ENCODE results near the gene TMPRSS9. TPM values are rescaled to one million over a fixed set of nuclear protein-coding genes. Genes with fewer than 3 reads are reported as not detected.

TMPRSS9 gene
- total and polyA plus RNA-seq, 4 experiments from 2014 or later: not detected

DNA sequence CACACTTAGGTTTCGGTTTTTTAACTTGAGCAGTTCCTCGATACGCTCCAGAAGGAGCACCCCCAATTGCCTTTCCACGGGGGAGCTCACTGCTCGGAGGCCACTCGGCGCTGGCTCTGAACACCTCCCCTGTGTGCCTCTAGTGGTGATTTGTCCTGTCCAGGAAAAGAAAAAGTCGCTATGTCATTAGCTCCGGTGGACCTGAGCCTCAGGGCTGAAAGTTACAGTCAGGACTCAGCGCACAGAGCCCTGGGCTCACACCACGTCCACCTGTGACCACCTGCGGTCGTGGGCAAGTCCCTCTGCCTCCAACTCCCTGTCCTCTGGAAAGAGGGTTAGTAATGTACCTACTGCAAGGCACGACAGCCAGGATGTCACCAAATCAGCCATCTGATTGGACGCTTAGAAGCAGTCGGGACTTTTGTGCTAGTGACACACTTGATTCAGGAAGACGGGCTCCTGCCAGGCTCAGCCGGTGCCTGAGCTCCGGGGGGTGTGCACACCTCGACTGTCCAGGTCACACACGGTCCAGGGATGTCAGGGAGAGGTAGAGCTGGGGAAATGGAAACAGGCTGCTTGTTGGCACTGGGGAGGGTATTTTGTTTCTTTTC lies 3.9 kb upstream of the TMPRSS9 start:
- H3K4me3 ChIP-seq (ENCODE audit: low read length in 2 of 2): no peak overlapping the region
- Mint-ChIP-seq H3K9me3 (no peaks in the 10 kb centered on the region), H3K27ac (peak overlapping the region in 1 of 7 donors; percentile 23), H3K27me3 (peaks cover 6% of the 10 kb centered on the region in 2 donors), H3K4me1 (peaks cover 3 to 5% (median 5%) of the 10 kb centered on the region in 4 donors), H3K36me3 (peaks cover 0 to 1% of the 10 kb centered on the region in 2 donors), H3K4me3 (no peak overlapping the region)
- no peaks in the 10 kb centered on the region for H3K27me3 ChIP-seq (ENCODE audit: insufficient read depth, low read length)
- POLR2A ChIA-PET (ENCODE audit: partially characterized antibody): no interaction called here
- no peak overlapping the region for H3K27ac ChIP-seq (ENCODE audit: low read depth, low read length)
- CTCF ChIA-PET (ENCODE audit: partially characterized antibody): no interaction called here
- no peaks in the 10 kb centered on the region for H3K36me3 ChIP-seq (ENCODE audit: insufficient read depth, low read length)
- intact Hi-C loops (cut with micrococcal nuclease): no loop called here
- no peaks in the 10 kb centered on the region for H3K9me3 ChIP-seq (ENCODE audit: control insufficient read depth in 1 of 2, low read length in 2 of 2)
- DNase-seq: peak in 1 of 5 donors; percentile 9
- H3K4me1 ChIP-seq (ENCODE audit: insufficient read depth, low read length): no peaks in the 10 kb centered on the region

DNA sequence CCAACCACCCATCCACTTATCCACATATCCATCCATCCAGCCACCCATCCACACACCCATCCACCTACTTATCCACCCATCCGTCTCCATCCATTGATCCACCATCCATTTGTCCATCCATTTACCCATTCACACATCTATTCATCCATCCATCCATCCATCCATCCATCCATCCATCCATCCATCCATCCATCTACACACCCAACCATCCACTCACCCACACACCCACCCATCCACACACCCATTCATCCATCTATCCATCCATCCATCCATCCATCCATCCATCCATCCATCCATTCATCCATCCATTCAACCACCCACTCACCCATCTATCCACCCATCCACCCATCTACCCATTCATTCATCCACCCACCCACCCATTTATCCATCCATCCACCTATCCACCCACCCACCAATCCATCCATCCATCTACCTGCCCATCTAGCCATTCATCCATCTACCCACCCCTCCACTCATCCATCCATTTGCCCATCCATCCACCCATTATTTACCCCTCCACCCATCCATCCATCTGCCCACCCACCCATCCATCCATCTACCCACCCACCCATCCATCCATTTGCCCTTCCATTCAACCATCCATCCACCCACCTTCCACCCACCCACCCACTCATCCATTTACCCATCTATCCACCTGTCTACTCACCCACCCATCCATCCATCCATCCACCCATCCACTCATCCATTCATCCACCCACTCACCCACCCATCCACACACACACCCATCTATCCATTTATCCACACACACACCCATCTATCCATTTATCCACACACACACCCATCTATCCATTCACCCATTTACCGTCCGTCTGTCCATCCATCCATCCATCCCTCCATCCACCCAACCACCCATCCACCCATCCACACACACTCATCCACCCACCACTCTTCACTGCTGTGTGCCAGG lies 2.5 kb upstream of the TMPRSS9 start:
- CTCF ChIA-PET (ENCODE audit: partially characterized antibody): no interaction called here

DNA sequence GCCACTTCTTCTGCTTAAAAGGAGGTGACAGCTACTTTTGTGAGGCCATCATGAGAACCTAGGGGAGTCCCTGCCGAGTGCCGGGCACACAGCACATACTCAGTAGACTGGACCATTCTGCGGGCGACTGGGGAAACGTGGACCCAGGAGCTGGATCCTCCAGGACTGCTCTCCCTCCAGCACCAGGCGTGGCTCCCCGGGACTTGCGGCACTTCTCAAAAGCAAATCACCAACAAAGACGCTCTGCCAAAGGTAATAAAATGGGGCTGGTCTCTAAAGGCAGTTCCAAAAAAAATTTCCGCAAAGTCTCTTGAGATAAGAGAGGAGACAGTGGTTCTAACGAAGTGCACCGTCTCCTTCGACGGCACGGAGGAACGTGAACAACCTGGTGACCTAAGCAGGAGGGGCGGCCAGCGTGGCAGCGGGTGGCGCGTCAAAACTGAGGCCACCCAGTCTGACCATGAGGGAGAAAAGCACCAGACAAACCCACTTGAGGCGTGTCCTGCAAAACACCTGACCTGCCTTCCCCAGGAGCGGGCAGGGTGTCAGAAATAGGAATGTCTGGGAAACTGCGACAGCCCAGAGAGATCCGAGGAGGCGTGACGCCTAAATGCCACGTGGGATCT lies 1.4 kb upstream of the TMPRSS9 start:
- Mint-ChIP-seq H3K36me3 (no peaks in the 10 kb centered on the region), H3K27ac (no peak overlapping the region), H3K27me3 (peaks cover 6 to 7% of the 10 kb centered on the region in 2 donors), H3K9me3 (no peaks in the 10 kb centered on the region), H3K4me1 (peaks cover 3 to 5% (median 5%) of the 10 kb centered on the region in 4 donors), H3K4me3 (no peak overlapping the region)
- DNase-seq: peak in 1 of 5 donors; percentile 7
- POLR2A ChIA-PET (ENCODE audit: partially characterized antibody): no interaction called here
- Histone ChIP-seq H3K27ac (ENCODE audit: low read depth, low read length) (no peak overlapping the region), H3K36me3 (ENCODE audit: insufficient read depth, low read length) (no peaks in the 10 kb centered on the region), H3K27me3 (ENCODE audit: insufficient read depth, low read length) (no peaks in the 10 kb centered on the region), H3K4me3 (ENCODE audit: low read length in 2 of 2) (no peak overlapping the region), H3K9me3 (ENCODE audit: control insufficient read depth in 1 of 2, low read length in 2 of 2) (no peaks in the 10 kb centered on the region), H3K4me1 (ENCODE audit: insufficient read depth, low read length) (no peaks in the 10 kb centered on the region)
- CTCF ChIA-PET (ENCODE audit: partially characterized antibody): no interaction called here
- intact Hi-C loops (cut with micrococcal nuclease): no loop called here

More for the DNA sequence above, 2.5 kb upstream of the TMPRSS9 start:
- Histone ChIP-seq H3K4me3 (ENCODE audit: low read length in 2 of 2) (no peak overlapping the region), H3K36me3 (ENCODE audit: insufficient read depth, low read length) (no peaks in the 10 kb centered on the region), H3K4me1 (ENCODE audit: insufficient read depth, low read length) (no peaks in the 10 kb centered on the region), H3K27me3 (ENCODE audit: insufficient read depth, low read length) (no peaks in the 10 kb centered on the region), H3K9me3 (ENCODE audit: control insufficient read depth in 1 of 2, low read length in 2 of 2) (no peaks in the 10 kb centered on the region), H3K27ac (ENCODE audit: low read depth, low read length) (no peak overlapping the region)
- Mint-ChIP-seq H3K27ac (no peak overlapping the region), H3K4me3 (no peak overlapping the region), H3K4me1 (peaks cover 3 to 5% (median 5%) of the 10 kb centered on the region in 4 donors), H3K9me3 (no peaks in the 10 kb centered on the region), H3K27me3 (peaks cover 6 to 7% of the 10 kb centered on the region in 2 donors), H3K36me3 (no peaks in the 10 kb centered on the region)
- POLR2A ChIA-PET (ENCODE audit: partially characterized antibody): no interaction called here
- peak in 1 of 5 donors; percentile 6 for DNase-seq
- intact Hi-C loops (cut with micrococcal nuclease): no loop called here

DNA sequence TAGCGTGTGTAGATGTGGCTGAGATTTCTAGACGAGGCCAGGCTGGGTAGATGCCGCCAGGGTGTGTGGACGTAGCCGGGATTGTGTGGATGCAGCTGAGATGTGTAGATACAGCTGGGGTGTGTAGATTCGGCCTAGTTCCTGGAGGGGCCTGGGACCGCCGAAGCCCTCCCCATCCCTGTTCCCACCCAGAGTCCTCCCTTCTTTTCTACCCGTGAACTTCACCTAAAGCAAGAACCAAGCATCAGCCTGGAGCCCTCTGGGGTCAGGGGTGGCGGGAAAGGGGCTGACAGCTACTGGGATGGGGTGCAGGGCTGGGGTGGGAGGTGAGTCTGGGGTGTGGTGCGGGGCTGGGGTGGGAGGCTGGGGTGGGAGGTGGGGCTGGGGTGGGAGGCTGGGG lies 768 bp downstream of the TMPRSS9 start:
- H3K27me3 ChIP-seq (ENCODE audit: insufficient read depth, low read length): no peaks in the 10 kb centered on the region
- Mint-ChIP-seq H3K27ac (peak overlapping the region in 1 of 7 donors; percentile 61), H3K36me3 (no peaks in the 10 kb centered on the region), H3K4me1 (peaks cover 3 to 5% (median 5%) of the 10 kb centered on the region in 4 donors), H3K9me3 (no peaks in the 10 kb centered on the region), H3K4me3 (peak overlapping the region in 1 of 8 donors; percentile 44), H3K27me3 (peaks cover 13 to 14% of the 10 kb centered on the region in 2 donors)
- no peak overlapping the region for H3K4me3 ChIP-seq (ENCODE audit: low read length in 2 of 2)
- peak in 1 of 5 donors; percentile 10 for DNase-seq
- CTCF ChIA-PET (ENCODE audit: partially characterized antibody): no interaction called here
- H3K4me1 ChIP-seq (ENCODE audit: insufficient read depth, low read length): no peaks in the 10 kb centered on the region
- intact Hi-C loops (cut with micrococcal nuclease): no loop called here
- no peaks in the 10 kb centered on the region for H3K36me3 ChIP-seq (ENCODE audit: insufficient read depth, low read length)
- POLR2A ChIA-PET (ENCODE audit: partially characterized antibody): no interaction called here
- no peaks in the 10 kb centered on the region for H3K9me3 ChIP-seq (ENCODE audit: control insufficient read depth in 1 of 2, low read length in 2 of 2)
- no peak overlapping the region for H3K27ac ChIP-seq (ENCODE audit: low read depth, low read length)

DNA sequence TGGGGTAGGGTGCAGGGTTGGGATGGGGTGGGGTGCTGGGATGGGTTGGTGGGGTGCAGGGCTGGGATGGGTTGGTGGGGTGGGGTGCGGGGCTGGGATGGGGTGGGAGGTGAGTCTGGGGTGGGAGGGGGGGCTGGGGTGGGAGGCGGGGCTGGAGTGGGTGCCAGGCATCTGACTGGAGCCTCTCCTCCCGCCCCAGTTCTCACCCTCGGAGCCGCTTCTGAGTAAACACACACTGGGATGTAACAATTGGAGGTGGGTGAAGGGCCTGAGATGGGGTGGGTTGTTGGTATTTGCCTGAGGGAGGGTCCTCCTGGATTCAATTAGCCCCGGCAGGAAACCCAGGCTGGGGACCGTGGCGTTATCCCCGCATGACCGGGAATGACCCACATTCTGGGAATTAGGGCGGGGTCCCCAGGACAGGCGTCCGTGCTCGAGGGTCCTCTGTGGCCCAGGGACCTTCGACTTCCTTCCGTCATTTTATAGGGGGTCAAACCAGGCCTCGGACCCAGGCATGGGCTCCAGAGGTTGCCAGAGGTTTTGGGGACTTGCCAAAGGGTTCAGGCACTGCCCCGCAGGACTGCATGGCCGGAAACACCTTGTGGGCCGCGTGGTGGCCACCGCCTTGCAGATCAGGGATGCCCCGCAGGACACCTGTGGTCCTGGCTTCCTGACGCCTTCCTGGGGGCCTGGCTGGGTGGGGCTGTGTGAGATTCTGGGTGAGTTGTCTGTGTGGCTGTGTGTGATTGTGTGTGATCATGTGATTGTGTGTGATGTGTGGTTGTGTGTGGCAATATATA lies 1.4 kb downstream of the TMPRSS9 start:
- Histone ChIP-seq H3K36me3 (ENCODE audit: insufficient read depth, low read length) (no peaks in the 10 kb centered on the region), H3K27ac (ENCODE audit: low read depth, low read length) (no peak overlapping the region), H3K4me1 (ENCODE audit: insufficient read depth, low read length) (no peaks in the 10 kb centered on the region), H3K27me3 (ENCODE audit: insufficient read depth, low read length) (no peaks in the 10 kb centered on the region), H3K4me3 (ENCODE audit: low read length in 2 of 2) (no peak overlapping the region), H3K9me3 (ENCODE audit: control insufficient read depth in 1 of 2, low read length in 2 of 2) (no peaks in the 10 kb centered on the region)
- intact Hi-C loops (cut with micrococcal nuclease): no loop called here
- Mint-ChIP-seq H3K36me3 (no peaks in the 10 kb centered on the region), H3K27ac (no peak overlapping the region), H3K4me1 (peaks cover 3 to 5% (median 5%) of the 10 kb centered on the region in 4 donors), H3K9me3 (peaks cover 0 to 2% (median 0%) of the 10 kb centered on the region in 8 donors), H3K27me3 (peaks cover 13 to 14% of the 10 kb centered on the region in 2 donors), H3K4me3 (no peak overlapping the region)
- CTCF ChIA-PET (ENCODE audit: partially characterized antibody): no interaction called here
- peak in 1 of 5 donors; percentile 16 for DNase-seq
- POLR2A ChIA-PET (ENCODE audit: partially characterized antibody): no interaction called here

DNA sequence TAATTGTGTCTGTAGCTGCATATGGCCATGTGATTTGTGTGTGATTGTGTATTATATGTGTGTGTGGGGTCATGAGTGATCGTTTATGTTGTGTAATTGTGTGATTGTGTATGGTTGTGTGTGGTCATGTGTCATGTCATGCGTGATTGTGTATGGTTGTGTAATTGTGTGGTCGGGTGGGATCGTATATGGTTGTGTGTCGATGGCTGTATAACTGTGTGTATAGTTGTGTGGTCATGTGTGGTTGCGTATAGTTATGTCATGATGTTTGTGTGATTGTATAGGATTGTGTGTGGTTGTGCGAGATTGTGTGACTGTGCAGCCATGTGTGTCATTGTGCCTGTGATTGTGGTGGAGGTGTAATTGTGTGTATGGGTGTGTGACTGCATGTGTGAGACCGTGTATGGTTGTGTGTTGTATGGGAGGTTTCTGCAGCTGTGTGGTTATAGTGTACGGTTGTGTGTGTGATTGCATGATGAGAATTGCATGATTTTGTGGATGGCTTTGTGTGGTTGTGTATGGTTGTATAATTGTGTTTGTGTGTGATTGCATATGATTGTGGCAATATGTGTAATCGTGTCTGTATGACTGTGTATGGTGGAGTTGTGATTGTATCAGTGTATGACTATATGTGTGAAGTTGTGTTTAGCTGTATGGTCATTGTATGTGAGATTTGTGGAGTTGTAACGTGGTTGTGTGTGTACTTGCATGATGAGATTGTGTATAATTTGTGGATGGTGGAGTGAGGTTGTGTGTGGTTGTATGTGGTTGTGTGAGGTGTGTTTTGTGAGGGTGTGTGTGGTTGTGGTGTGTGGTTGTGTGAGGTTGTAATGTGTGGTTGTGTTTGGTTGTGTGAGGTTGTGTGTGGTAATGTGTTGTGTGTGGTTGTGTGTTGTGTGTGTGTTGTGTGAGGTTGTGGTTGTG lies 2.2 kb downstream of the TMPRSS9 start:
- no peaks in the 10 kb centered on the region for H3K36me3 Mint-ChIP-seq
- H3K4me3 Mint-ChIP-seq: no peak overlapping the region
- peaks cover 0 to 3% (median 0%) of the 10 kb centered on the region in 8 donors for H3K9me3 Mint-ChIP-seq
- H3K27ac Mint-ChIP-seq: no peak overlapping the region
- POLR2A ChIA-PET (ENCODE audit: partially characterized antibody): no interaction called here
- H3K36me3 ChIP-seq (ENCODE audit: insufficient read depth, low read length): no peaks in the 10 kb centered on the region
- no peak overlapping the region for H3K27ac ChIP-seq (ENCODE audit: low read depth, low read length)
- no peaks in the 10 kb centered on the region for H3K4me1 ChIP-seq (ENCODE audit: insufficient read depth, low read length)
- peaks cover 13 to 14% of the 10 kb centered on the region in 2 donors for H3K27me3 Mint-ChIP-seq
- H3K4me3 ChIP-seq (ENCODE audit: low read length in 2 of 2): no peak overlapping the region
- H3K9me3 ChIP-seq (ENCODE audit: control insufficient read depth in 1 of 2, low read length in 2 of 2): no peaks in the 10 kb centered on the region
- peak in 1 of 5 donors; percentile 13 for DNase-seq
- CTCF ChIA-PET (ENCODE audit: partially characterized antibody): no interaction called here
- H3K4me1 Mint-ChIP-seq: peaks cover 3 to 5% (median 5%) of the 10 kb centered on the region in 4 donors
- no peaks in the 10 kb centered on the region for H3K27me3 ChIP-seq (ENCODE audit: insufficient read depth, low read length)
- intact Hi-C loops (cut with micrococcal nuclease): no loop called here

All from CD4-positive, alpha-beta memory T cell (primary cell).